Progenitor cell of endocrine pancreas (in vitro differentiated cells): ENCODE data around the gene KRTAP10-2. TPM values are rescaled to one million over a fixed set of nuclear protein-coding genes. Genes with fewer than 3 reads are reported as not detected.
A peak's percentile ranks its signal among the peaks of the same experiment; 100 is the strongest.

Source experiments
- DNase-seq: peaks from one replicate; pipeline ENCODE4 v3.0.0; 2021; ENCODE audit warnings: low spot score; ENCODE audit not compliant: unreplicated experiment
- H3K27ac Mint-ChIP-seq: 2 replicates; pipeline ENCODE4 v1.8.0; 2021; ENCODE audit warnings: mild to moderate bottlenecking, moderate library complexity, mixed read lengths
- H3K27me3 Mint-ChIP-seq: 2 replicates; pipeline ENCODE4 v1.8.0; 2021; ENCODE audit warnings: mixed read lengths
- H3K36me3 Mint-ChIP-seq: 2 replicates; pipeline ENCODE4 v1.8.0; 2022; ENCODE audit warnings: mixed read lengths; ENCODE audit not compliant: insufficient read depth
- H3K4me1 Mint-ChIP-seq: 2 replicates; pipeline ENCODE4 v1.8.0; 2021; ENCODE audit warnings: low read depth, mixed read lengths
- H3K4me3 Mint-ChIP-seq: 2 replicates; pipeline ENCODE4 v1.8.0; 2021; ENCODE audit warnings: low read depth, mild to moderate bottlenecking, moderate library complexity, mixed read lengths
- H3K9me3 Mint-ChIP-seq: 2 replicates; pipeline ENCODE4 v1.8.0; 2021; ENCODE audit warnings: low read depth, mixed read lengths
- CTCF ChIP-seq: fragments of 200-600 bp; sonication (generic); IDR thresholded peaks from one replicate; pipeline ENCODE4 v1.5.0; 2021; ENCODE audit warnings: antibody characterized with exemption, mild to moderate bottlenecking; ENCODE audit not compliant: unreplicated experiment
- total RNA-seq: library from RNA; stranded (reverse); gene quantifications from 2 replicates; pipeline ENCODE4 v1.2.1, GENCODE V29; 2021

Gene KRTAP10-2
- total RNA-seq, 1 donor from 2014 or later = not detected

- TF ChIP-seq CTCF = no peak
- H3K4me1 Mint-ChIP-seq = peaks cover 15% of the 10 kb centered on the region
- no peaks in the 10 kb centered on the region for H3K9me3 Mint-ChIP-seq
- peak overlapping the region; percentile 37 for H3K27ac Mint-ChIP-seq
- H3K36me3 Mint-ChIP-seq = no peaks in the 10 kb centered on the region
- no peak overlapping the region for H3K4me3 Mint-ChIP-seq
- H3K27me3 Mint-ChIP-seq = no peaks in the 10 kb centered on the region
- no peak for DNase-seq
Measured at GRCh38 chr21:44502171-44502958, 48.9 kb downstream of the KRTAP10-2 start.

Other genes starting within 250 kb of the KRTAP10-2 start
- 32.4 and 32.5 TPM in 2 replicates for gene CFAP410, start 212.1 kb downstream of the KRTAP10-2 start, total RNA-seq
- gene TRPM2, start 197.9 kb downstream of the KRTAP10-2 start, total RNA-seq = 0.16 and 0.17 TPM in 2 replicates
- gene LRRC3, start 96.0 kb downstream of the KRTAP10-2 start, total RNA-seq = 5.1 and 5.7 TPM in 2 replicates
- gene KRTAP10-1, start 11.3 kb downstream of the KRTAP10-2 start, total RNA-seq = not detected in 2 replicates
- gene KRTAP10-3, start 7.3 kb upstream of the KRTAP10-2 start, total RNA-seq = not detected in 2 replicates
- gene KRTAP10-4, start 22.2 kb upstream of the KRTAP10-2 start, total RNA-seq = not detected in 2 replicates
- not detected in 2 replicates for gene KRTAP10-5, start 29.1 kb upstream of the KRTAP10-2 start, total RNA-seq
- not detected in 2 replicates for gene KRTAP10-6, start 41.0 kb upstream of the KRTAP10-2 start, total RNA-seq
- not detected in 2 replicates for gene KRTAP10-7, start 49.1 kb upstream of the KRTAP10-2 start, total RNA-seq
- gene KRTAP10-8, start 60.6 kb upstream of the KRTAP10-2 start, total RNA-seq = not detected in 2 replicates
- not detected in 2 replicates for gene KRTAP10-9, start 75.6 kb upstream of the KRTAP10-2 start, total RNA-seq
- gene KRTAP10-10, start 85.9 kb upstream of the KRTAP10-2 start, total RNA-seq = not detected in 2 replicates
- gene KRTAP10-11, start 94.9 kb upstream of the KRTAP10-2 start, total RNA-seq = not detected in 2 replicates
- gene KRTAP12-4, start 103.2 kb upstream of the KRTAP10-2 start, total RNA-seq = not detected in 2 replicates
- gene KRTAP12-3, start 106.4 kb upstream of the KRTAP10-2 start, total RNA-seq = not detected in 2 replicates
- not detected in 2 replicates for gene KRTAP12-2, start 115.4 kb upstream of the KRTAP10-2 start, total RNA-seq
- not detected in 2 replicates for gene KRTAP12-1, start 130.7 kb upstream of the KRTAP10-2 start, total RNA-seq
- not detected in 2 replicates for gene KRTAP10-12, start 145.7 kb upstream of the KRTAP10-2 start, total RNA-seq
- gene TSPEAR, start 160.1 kb upstream of the KRTAP10-2 start, total RNA-seq = not detected in 2 replicates